ENCODE data around the gene SEC31B.
A peak's percentile ranks its signal among the peaks of the same experiment; 100 is the strongest.

DNA sequence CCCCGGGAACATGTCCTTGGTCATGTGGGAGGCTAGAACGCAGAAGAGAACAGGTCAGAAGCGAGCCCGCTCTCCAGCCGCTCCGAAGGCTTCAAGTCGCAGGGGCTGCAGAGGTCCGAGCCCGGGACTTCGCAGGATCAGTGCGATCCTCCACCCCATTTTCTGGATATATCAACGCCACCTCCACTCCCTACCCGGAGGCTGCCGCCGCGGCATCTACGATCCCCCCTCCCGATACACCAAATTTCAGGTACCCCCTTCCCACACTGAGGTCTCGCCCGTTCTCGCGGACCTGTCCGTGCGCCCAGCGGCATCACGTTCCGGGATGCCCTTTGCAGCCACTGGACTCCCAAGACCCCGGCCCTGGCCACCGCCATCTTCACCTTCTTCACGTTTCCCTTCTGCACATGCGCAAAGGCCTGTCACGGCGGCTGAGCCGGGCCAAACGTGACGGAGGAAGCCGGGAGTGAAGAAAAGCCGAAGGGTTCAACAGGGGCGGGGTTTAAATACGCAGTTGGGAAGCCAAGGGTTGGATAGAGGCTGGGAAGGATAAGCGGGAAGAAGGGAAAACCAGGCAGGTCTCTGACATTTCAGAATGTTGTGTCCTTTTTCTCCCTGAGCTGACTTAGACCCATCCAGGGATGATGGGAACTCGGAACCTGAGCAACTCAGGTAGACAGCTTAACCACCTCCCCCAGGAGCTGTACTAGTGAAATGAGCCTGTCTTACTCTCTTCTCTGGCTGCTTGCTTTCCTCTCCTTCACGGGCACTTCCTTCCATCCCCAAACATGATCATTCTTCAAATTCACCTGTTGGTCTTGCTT, 10.0 kb upstream of the SEC31B start, which contains the start of gene NDUFB8:
- TF ChIP-seq, protein P1, sequence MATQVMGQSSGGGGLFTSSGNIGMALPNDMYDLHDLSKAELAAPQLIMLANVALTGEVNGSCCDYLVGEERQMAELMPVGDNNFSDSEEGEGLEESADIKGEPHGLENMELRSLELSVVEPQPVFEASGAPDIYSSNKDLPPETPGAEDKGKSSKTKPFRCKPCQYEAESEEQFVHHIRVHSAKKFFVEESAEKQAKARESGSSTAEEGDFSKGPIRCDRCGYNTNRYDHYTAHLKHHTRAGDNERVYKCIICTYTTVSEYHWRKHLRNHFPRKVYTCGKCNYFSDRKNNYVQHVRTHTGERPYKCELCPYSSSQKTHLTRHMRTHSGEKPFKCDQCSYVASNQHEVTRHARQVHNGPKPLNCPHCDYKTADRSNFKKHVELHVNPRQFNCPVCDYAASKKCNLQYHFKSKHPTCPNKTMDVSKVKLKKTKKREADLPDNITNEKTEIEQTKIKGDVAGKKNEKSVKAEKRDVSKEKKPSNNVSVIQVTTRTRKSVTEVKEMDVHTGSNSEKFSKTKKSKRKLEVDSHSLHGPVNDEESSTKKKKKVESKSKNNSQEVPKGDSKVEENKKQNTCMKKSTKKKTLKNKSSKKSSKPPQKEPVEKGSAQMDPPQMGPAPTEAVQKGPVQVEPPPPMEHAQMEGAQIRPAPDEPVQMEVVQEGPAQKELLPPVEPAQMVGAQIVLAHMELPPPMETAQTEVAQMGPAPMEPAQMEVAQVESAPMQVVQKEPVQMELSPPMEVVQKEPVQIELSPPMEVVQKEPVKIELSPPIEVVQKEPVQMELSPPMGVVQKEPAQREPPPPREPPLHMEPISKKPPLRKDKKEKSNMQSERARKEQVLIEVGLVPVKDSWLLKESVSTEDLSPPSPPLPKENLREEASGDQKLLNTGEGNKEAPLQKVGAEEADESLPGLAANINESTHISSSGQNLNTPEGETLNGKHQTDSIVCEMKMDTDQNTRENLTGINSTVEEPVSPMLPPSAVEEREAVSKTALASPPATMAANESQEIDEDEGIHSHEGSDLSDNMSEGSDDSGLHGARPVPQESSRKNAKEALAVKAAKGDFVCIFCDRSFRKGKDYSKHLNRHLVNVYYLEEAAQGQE (IDR thresholded peaks at IDR 0.05; ENCODE audit: low read depth): no peak
- TF ChIP-seq, protein P2, sequence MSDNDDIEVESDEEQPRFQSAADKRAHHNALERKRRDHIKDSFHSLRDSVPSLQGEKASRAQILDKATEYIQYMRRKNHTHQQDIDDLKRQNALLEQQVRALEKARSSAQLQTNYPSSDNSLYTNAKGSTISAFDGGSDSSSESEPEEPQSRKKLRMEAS (IDR thresholded peaks at IDR 0.05): peak; percentile 82
- TF ChIP-seq TAF1 (IDR thresholded peaks at IDR 0.05; ENCODE audit: low read depth) (peak; percentile 98), CREB1 (IDR thresholded peaks at IDR 0.05; ENCODE audit: low read depth) (peak; percentile 51), CEBPB (IDR thresholded peaks at IDR 0.05) (no peak), TEAD4 (IDR thresholded peaks at IDR 0.05) (no peak), EP300 (IDR thresholded peaks at IDR 0.05; ENCODE audit: borderline replicate concordance) (0 out of 2 replicates have a peak, but pooled peaks have one; percentile 9), ZBTB7A (IDR thresholded peaks at IDR 0.05; ENCODE audit: low read depth) (peak; percentile 83), RAD21 (IDR thresholded peaks at IDR 0.05; ENCODE audit: low read depth) (no peak)

Data from Ishikawa (cell line).